GM10266 (cell line): Measurements from ENCODE around the gene RAB40B.

Experiments used
- DNase-seq: peaks from one replicate; pipeline ENCODE4 v3.0.0; 2012; ENCODE audit errors: extremely low spot score
- TF ChIP-seq, protein P1 (sequence below): IDR thresholded peaks from 2 replicates; pipeline ENCODE4 v1.5.1; 2012; ENCODE audit warnings: mild to moderate bottlenecking, low read depth; ENCODE audit not compliant: control insufficient read depth, insufficient read depth; ENCODE audit errors: missing control alignments

Gene RAB40B

DNA sequence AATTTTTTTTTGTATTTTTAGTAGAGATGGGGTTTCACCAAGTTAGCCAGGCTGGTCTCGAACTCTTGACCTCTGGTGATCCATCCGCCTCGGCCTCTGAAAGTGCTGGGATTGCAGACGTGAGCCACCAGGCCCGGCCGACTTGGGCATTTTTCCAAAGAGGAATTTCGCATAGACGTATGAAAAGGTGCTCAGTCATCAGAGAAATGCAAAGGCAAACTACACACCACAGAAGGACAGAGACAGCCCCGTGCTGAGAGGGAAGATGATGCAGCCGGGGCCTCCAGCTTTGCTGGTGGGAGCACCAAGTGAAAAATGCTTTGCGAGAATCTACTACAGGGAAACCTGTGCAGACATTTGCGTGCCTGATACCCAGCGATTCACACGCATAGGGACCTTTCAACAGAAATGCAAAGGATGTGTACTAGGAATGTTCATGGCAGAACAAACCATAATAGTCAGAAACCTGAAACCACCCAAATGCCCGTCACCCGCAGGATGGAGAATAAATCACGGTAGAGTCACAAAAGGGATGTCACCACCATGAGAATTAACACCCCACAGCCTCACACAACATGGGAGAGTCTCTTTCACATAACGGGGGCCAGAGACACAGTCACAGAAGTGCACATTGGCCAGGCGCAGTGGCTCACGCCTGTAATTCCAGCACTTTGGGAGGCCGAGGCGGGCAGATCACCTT is 5.2 kb downstream of the RAB40B start:
- TF ChIP-seq, protein P1, sequence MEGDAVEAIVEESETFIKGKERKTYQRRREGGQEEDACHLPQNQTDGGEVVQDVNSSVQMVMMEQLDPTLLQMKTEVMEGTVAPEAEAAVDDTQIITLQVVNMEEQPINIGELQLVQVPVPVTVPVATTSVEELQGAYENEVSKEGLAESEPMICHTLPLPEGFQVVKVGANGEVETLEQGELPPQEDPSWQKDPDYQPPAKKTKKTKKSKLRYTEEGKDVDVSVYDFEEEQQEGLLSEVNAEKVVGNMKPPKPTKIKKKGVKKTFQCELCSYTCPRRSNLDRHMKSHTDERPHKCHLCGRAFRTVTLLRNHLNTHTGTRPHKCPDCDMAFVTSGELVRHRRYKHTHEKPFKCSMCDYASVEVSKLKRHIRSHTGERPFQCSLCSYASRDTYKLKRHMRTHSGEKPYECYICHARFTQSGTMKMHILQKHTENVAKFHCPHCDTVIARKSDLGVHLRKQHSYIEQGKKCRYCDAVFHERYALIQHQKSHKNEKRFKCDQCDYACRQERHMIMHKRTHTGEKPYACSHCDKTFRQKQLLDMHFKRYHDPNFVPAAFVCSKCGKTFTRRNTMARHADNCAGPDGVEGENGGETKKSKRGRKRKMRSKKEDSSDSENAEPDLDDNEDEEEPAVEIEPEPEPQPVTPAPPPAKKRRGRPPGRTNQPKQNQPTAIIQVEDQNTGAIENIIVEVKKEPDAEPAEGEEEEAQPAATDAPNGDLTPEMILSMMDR = no peak

DNA sequence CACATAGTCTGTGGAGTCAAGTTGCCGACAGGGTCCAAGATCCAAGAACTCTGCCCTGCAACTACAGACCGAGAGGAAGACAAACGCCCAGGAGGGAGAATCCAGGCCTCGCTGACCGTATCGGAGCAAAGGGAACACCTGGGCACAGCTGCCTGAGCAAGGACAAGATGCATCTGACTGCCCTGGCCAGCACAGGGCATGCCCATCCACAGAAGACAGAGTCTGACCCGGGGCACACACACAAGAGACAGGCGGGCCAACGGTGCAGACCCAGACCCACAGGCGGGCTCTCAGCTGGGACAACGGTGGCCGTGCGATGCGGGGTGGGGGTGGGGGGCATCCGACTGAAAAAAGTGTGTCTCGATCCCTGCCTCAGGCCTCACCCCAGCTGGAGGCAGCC is 6.2 kb downstream of the RAB40B start:
- TF ChIP-seq, protein P1 = no peak
- DNase-seq = no peak

More for the DNA sequence above, 5.2 kb downstream of the RAB40B start:
- DNase-seq = no peak

DNA sequence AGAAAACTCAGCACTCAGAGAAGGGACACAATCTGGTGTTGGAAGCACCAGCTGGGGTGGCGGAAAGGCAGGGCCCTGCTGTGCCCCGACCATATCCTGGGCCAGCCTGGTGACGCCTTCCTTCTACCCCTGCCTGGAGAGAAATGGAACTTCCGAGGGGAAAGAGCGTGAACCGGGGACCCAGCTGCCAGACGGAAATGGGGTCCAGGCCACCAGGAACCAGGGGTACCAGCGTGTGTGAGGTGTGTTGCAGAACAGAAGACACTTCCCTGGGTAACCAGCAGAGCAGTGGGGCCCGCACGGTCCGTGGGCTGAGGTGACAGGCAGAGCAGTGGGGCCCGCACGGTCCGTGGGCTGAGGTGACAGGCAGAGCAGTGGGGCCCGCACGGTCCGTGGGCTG is 6.8 kb downstream of the RAB40B start:
- DNase-seq = no peak
- TF ChIP-seq, protein P1 = no peak

DNA sequence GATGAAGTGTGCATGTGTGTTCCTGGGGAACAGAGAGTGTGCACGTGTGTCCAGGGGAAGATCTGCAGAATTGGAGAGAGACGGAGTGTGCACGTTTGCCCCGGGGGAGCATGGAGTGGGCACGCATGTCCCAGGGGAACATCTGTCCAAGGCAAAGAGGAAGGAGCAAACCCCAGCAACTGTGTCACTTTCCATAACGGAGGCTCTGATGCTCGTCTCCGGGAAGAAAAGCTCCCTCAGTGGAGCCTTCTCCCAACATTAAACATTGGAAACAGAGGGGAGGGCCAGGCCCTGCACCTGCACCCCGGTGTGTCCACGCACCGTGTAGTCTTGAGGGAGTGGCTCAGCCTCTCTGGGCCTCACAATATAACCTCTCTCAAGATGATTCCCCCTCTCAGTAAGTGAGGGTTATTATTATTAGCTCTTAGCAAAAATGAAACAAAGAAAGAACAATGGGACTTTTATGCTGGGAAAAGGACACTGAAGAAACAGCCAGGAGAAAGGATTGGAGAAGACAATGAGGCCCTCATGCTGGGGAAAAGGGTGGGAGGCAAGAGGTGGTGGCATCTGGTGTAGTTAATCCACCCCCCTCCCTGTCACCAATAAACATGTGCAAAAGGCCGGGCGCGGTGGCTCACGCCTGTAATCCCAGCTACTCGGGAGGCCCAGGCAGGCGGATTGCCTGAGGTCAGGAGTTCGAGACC is 7.6 kb downstream of the RAB40B start:
- TF ChIP-seq, protein P1 = no peak
- no peak for DNase-seq

DNA sequence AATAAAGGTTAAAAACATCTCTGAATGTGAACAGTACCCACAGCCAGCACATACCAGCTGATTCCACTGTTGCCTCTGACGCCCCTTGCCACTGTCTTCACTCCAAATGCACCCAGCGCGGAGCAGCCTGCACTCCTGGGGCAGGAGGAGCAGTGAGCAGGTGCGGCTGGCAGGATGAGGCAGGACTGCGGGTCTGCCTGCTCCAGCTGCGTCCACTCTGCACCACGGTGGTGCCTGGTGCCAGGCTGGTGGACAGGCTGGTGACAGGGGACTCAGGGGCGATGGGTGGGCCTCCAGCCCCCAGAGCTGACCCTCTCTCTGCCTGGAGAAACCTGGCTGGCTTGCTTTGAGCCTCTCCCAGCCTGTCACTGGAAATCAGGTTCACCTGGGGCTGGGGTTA is 9.4 kb downstream of the RAB40B start:
- DNase-seq = no peak
- TF ChIP-seq, protein P1 = no peak

DNA sequence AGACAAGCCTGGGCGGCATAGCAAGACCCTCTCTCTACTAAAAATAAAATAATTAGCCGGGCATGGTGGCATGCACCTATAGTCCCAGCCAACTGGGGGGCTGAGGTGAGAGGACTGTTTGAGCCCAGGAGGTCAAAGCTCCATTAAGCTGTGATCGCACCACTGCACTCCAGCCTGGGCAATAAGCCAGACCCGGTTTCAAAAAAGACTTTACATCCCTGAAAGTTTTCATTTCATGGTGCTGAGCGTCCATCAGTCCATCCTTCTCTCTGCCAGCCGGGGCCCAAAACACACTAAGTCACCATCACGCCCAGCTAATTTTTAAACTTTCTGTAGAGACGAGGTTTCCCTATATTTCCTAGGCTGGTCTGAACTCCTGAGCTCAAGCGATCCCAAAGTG is 10.6 kb downstream of the RAB40B start:
- TF ChIP-seq, protein P1 = no peak
- DNase-seq = no peak

DNA sequence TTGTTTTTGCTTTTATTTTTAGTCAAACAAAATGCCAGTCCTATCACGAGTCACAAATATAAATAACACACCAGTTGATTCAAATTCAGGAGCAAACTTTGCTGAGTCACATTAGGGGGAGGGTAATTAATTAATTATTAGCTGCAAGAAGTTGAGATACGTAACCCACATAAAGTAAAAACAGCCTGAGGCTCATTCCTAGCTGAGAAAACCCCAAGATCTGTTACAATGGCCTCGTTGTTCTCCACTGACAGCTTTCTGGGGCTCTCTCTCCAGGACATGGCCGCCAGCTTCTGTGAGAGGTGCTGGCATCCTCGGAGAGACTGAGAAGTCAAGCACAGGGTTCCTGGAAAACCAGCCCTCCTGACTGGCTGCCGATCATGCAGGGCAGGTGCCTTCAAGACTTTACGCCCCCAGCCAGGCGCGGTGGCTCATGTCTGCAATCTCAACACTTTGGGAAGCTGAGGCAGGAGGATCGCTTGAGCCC is 11.1 kb downstream of the RAB40B start:
- DNase-seq = no peak
- TF ChIP-seq, protein P1 = no peak
